ENCODE data around the gene ZDHHC11.

ZDHHC11 gene, protein sequence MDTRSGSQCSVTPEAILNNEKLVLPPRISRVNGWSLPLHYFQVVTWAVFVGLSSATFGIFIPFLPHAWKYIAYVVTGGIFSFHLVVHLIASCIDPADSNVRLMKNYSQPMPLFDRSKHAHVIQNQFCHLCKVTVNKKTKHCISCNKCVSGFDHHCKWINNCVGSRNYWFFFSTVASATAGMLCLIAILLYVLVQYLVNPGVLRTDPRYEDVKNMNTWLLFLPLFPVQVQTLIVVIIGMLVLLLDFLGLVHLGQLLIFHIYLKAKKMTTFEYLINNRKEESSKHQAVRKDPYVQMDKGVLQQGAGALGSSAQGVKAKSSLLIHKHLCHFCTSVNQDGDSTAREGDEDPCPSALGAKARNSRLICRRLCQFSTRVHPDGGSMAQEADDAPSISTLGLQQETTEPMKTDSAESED

DNA sequence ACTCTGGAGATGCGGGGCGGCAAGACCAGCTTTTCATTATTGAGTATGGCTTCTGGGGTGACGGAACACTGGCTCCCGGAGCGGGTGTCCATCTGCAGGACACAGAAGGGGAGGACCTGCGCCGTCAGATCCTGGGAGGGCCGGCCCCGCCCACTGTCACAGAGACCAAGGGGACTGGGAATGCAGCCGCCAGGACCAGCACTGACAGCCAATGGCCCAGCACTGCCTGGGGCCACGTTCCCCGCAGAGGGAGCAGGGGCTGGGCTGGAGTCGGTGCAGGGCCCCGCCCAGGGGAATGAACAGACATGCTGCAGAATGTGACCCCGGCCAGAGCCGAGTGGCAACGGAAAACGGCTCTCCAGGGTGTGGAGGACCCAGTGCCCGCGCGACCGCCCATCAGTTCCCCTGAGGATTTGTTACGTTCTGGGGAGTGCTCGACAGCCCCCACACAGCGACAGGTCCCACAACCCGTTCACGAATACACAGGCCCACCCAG lies at the start of gene ZDHHC11:
Gene ZDHHC11, minus strand, starts transcription at position 476 of the 496 bp plus-strand sequence. Its CDS starts 384 bp downstream, at position 92.
- no peak for DNase-seq (ENCODE audit: low read depth in 2 of 2)

- no peak for DNase-seq (ENCODE audit: low read depth in 2 of 2)
Measured at GRCh38 chr5:893711-894110, 42.9 kb upstream of the ZDHHC11 start.

- no peak for DNase-seq (ENCODE audit: low read depth in 2 of 2)
Measured at GRCh38 chr5:893137-893506, 42.3 kb upstream of the ZDHHC11 start.

GRCh38 chr5:892394-893136 lies 41.8 kb upstream of the ZDHHC11 start, which contains the start of the genes BRD9 and TRIP13:
TSS of gene BRD9 (minus strand) at chr5:892801. CDS start at chr5:892657, 144 bp downstream.
TSS of gene TRIP13 (plus strand) at chr5:892884. CDS start at chr5:892999, 115 bp downstream.
- peak; percentile 63 to 68 for DNase-seq (ENCODE audit: low read depth in 2 of 2)

- no peak for DNase-seq (ENCODE audit: low read depth in 2 of 2)
Measured at GRCh38 chr5:891837-892393, 41.1 kb upstream of the ZDHHC11 start.

DNA sequence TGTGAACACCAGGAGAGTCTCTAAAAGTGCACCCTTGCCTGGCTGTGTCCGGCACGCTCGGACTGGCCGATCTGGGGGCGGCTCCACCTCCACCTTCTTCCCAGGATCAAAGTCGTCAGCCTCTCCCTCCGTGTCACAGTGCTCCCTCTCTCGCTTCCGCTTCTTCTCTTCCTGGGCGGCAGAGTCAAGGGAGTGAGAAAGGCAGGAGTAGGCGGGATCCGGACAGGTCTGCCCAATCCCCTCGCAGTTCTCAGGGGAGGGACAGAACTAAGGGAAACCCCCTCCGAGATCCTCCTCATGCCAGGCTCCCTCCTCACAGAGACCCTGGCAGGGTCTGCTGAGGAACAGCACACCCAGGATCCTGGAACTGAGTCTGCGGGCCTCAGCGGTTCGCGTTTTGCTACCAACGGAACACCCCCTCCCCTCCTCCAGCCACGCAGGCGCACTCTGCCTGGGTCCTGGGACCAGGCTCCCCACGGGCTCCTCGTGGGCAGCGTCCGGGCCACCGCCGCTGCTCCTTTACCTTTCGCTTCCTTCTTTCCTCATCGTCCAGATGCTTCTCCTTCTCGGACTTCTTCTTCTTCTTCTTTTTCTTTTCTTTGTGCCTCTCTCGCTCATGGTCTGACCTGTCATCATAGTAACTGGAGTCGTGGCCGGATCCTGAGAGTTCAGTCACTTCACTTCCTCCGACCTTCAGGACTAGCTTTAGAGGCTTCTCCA lies 40.5 kb upstream of the ZDHHC11 start:
- DNase-seq (ENCODE audit: low read depth in 2 of 2): no peak

- DNase-seq (ENCODE audit: low read depth in 2 of 2): no peak
Measured at GRCh38 chr5:889075-889710, 38.4 kb upstream of the ZDHHC11 start.

GRCh38 chr5:888638-889035 lies 37.9 kb upstream of the ZDHHC11 start:
- no peak for DNase-seq (ENCODE audit: low read depth in 2 of 2)

DNA sequence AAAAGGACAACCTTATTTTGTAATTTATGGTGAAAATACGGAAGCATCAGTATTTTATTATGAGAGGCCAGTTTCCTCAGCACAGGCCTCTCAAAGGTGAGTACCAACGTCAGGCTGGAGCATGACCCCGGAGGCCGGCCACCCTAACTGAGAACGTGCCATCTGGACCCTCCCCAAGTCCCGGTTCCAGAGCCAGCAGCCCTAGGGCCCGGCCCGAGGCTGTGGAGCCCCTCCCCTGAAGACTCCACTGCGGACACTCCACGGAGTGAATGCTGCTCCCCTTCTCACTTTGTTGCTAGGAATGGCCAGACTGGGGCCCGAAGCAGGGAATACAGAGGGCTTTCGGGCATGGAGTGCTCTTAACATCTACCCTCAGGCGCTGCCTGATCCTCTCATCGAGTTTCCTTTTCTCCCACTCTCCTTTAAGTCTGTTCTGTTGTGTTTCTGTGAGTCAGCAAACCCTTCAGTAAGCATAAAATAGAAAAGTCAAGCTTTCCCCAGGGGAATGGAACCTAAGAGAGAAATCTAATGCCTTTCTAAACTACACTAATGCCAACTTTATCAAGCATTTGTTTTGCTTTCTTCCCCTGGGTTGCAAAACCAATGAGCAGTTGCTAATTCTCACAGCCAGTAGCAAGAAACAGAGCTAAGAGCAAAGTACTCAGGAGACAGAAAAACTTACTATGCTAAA lies 37.3 kb upstream of the ZDHHC11 start:
- no peak for DNase-seq (ENCODE audit: low read depth in 2 of 2)

DNA sequence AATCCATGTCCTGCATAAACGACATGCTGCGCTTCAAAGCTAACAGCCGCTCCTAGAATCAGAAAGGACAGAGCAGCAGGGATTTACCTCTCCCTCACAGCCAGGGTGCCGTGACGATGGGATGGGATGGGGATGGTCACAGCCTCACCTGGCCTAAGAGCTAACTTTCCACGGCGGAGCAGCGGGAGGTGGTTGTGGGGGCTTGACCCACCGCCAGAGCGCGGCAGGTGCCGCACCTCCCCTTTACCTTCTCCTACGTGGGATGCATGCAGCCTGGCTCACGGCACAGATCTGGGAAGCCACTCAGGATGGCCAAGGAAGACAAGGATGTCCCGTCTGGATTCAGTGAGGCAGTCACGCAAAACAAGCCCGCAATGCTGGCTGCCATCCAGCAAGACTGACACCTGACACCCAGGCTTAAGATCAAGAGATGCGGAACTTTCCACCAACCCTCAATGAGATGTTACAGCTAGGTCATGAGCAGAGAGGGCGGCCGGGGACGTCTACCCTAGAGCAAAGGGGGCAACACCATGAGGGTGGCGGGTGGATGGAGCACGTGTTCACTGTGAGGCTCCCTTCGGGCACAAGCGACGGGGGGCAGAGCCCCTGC lies 36.0 kb upstream of the ZDHHC11 start:
- DNase-seq (ENCODE audit: low read depth in 2 of 2): no peak

- DNase-seq (ENCODE audit: low read depth in 2 of 2): no peak
Measured at GRCh38 chr5:886036-886435, 35.2 kb upstream of the ZDHHC11 start.

DNA sequence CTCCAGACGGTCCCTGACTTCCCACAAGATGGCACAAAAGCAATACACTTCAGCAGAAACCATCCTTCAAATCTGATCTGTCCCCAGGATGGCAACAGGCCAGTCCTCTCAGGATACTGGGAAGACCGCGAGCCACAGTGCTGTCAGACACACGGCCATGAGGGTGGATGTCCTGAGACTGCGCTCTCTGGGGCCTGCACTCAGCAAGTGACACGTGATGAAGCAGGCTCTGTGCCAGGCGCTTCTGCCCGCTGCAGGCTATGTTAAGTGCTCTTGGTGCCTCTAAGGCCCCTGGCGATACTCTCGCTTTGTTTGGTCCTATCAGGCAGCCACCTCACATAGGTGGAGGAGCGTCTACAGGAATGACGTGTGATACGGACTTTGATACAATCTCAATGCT lies 34.7 kb upstream of the ZDHHC11 start:
- no peak for DNase-seq (ENCODE audit: low read depth in 2 of 2)

GRCh38 chr5:885127-885442 lies 34.3 kb upstream of the ZDHHC11 start:
- DNase-seq (ENCODE audit: low read depth in 2 of 2): no peak

DNA sequence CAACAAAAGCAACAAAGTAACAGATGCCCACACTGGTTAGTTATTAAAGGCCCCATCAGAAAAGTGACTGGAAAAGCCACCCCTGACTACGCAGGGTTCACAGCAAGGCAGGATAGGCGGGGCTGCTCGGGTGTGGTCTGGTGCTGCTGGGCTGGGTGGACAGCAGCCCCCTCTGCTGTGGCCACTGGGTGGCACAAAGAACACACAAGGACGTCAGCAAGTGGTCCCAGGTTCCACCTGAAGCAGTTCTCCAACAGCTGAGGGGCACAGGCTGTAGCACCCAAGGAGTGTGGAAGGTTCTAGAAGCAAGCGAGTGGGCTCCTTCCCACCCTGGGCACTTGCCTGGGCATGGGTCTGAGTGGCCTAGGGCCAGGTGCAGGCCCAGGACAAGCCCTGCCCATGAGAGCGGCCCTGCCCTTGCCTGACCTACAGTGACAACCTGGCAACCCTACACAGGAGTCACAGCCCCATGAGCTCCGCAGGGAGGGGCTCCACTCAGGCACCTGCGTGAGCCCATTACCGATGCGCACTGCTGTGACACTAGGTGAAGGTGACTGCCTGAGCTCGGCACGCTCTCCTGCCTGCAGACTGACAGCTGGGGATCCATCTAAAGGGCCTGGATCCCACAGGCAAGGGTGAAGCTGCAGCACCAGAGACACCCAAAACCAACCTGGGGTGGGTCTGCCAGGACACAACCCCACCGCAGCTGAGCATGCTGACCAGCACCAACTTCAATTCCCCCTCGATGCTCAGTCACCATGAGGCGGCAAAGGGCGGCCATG lies 33.8 kb upstream of the ZDHHC11 start:
- DNase-seq (ENCODE audit: low read depth in 2 of 2): no peak

- no peak for DNase-seq (ENCODE audit: low read depth in 2 of 2)
Measured at GRCh38 chr5:883475-884181, 32.8 kb upstream of the ZDHHC11 start.

DNA sequence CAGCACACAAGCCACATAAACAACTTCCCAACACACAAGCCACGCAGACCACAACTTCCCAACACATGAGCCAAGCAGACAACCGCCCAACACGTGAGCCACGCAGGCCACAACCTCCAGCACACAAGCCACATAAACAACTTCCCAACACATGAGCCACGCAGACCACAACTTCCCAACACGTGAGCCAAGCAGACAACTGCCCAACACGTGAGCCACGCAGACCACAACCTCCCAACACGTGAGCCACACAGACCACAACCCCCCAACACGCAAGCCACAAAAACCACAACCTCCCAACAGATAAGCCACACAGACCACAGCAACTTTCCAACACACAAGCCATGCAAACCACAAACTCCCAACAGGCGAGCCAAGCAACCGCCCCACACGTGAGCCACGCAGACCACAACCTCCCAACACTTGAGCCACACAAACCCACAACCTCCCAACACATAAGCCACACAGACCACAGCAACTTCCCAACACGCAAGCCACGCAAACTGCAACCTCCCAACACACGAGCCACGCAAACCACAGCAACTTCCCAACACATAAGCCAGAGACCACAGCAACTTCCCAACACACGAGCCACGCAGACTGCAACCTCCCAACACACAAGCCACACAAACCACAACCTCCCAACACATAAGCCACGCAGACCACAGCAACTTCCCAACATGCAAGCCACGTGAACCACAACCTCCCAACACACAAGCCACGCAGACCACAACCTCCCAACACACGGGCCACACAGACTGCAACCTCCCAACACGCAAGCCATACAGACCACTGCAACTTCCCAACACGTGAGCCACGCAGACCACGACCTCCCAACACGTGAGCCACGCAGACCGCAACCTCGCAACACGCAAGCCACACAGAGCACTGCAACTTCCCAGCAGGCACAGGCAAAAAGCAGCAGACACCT lies 31.7 kb upstream of the ZDHHC11 start:
- DNase-seq (ENCODE audit: low read depth in 2 of 2): no peak

DNA sequence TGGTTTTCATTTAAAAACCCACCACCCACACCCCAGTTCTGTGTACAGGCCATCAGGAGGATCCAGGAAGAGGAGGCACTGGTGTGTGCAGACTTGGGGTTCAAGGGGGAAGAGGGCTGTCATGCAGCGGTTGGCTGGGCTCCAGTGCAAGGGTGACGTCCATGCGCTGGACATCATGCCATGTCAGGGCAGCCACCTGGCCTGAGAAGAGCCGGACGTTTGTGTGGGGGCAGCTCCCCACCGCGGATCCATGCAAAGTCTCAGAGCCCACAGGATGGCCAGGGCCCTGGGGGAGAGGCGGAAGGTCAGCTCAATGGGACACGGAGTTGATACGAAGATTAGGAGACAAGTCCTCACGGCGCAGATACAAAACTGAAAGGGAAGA lies 30.8 kb upstream of the ZDHHC11 start:
- no peak for DNase-seq (ENCODE audit: low read depth in 2 of 2)

Measured in stimulated activated CD8-positive, alpha-beta memory T cell treated with anti-CD3 and anti-CD28 coated beads, Interleukin-7, amount 100 ng/mL, for 1 hour (primary cell).